Endothelial cell of umbilical vein (primary cell): ENCODE results near the gene NSUN7. TPM values are rescaled to one million over a fixed set of nuclear protein-coding genes. Genes with fewer than 3 reads are reported as not detected.

Experiments
- BruUV-seq: library from RNA; stranded (reverse); fragments of 400-500 nt; replicated peaks from 2 replicates; lab custom pipeline; 2021; lab: Mats Ljungman, UMichigan
- CTCF ChIA-PET: fragments of 300-600, 350-600 bp; sonication (Branson Sonifier 250); formaldehyde crosslinking; loops from one replicate; lab custom pipeline; 2021; ENCODE audit warnings: antibody characterized with exemption, inconsistent platforms; lab: Charles Lee
- POLR2A ChIA-PET: fragments of 300-600, 350-600 bp; sonication (Branson Sonifier 250); formaldehyde crosslinking; loops from one replicate; lab custom pipeline; 2021; ENCODE audit warnings: antibody characterized with exemption, inconsistent platforms; lab: Charles Lee
- DNase-seq: peaks from one replicate; pipeline ENCODE4 v3.0.0-alpha.2; 2011; ENCODE audit warnings: low read depth, low spot score
- FAIRE-seq: peaks from 2 replicates; lab custom pipeline; 2011; peaks lifted over from hg19 to GRCh38; lab: Jason Lieb, UNC
- H2AFZ ChIP-seq: 2 replicates; pipeline ENCODE4 v1.6.0; 2012; ENCODE audit warnings: low read depth, low read length, control low read depth, inconsistent platforms
- H3K27ac ChIP-seq: 2 replicates; pipeline ENCODE4 v1.5.1; 2011; ENCODE audit warnings: low read depth, mild to moderate bottlenecking, control low read depth, low read length, moderate library complexity; ENCODE audit not compliant: insufficient read depth
- H3K27me3 ChIP-seq, 2 experiments: 2 replicates each; pipeline versions ENCODE4 v1.6.0 to v1.6.1; 2011; ENCODE audit warnings: low read length in 2 of 2, mixed read lengths in 1 of 2; ENCODE audit not compliant: control insufficient read depth in 2 of 2, insufficient read depth in 2 of 2
- H3K36me3 ChIP-seq, 2 experiments: 2 replicates in 1 of 2; 3 replicates in 1 of 2; pipeline ENCODE4 v1.5.1; 2011; ENCODE audit warnings: low read length in 2 of 2, mild to moderate bottlenecking in 1 of 2, moderate library complexity in 1 of 2; ENCODE audit not compliant: control insufficient read depth in 2 of 2, insufficient read depth in 2 of 2; ENCODE audit errors: extremely low read depth in 1 of 2
- H3K4me1 ChIP-seq: 3 replicates; pipeline ENCODE4 v1.5.1; 2011; ENCODE audit warnings: mild to moderate bottlenecking, low read length; ENCODE audit not compliant: control insufficient read depth, insufficient read depth; ENCODE audit errors: extremely low read depth
- H3K4me2 ChIP-seq: 2 replicates; pipeline ENCODE4 v1.6.1; 2011; ENCODE audit warnings: low read length, control low read depth, mixed read lengths; ENCODE audit not compliant: insufficient read depth
- H3K4me3 ChIP-seq, 3 experiments: fragments of 200-600 bp in 1 of 3; sonication (generic), shearing (Covaris generic) in 1 of 3; replicated peaks in 1 of 3; 2 replicates each; pipeline ENCODE4 v1.5.1; 2011 to 2016; ENCODE audit warnings: control low read depth in 3 of 3, low read length in 3 of 3, mild to moderate bottlenecking in 2 of 3, inconsistent platforms in 1 of 3, low read depth in 1 of 3, moderate library complexity in 1 of 3; ENCODE audit not compliant: insufficient read depth in 1 of 3
- H3K79me2 ChIP-seq: 2 replicates; pipeline ENCODE4 v1.6.0; 2012; ENCODE audit warnings: low read length, inconsistent platforms; ENCODE audit not compliant: control insufficient read depth, insufficient read depth
- H3K9ac ChIP-seq: replicated peaks from 2 replicates; pipeline ENCODE3; 2011; ENCODE audit warnings: low read length, control low read depth; ENCODE audit not compliant: insufficient read depth; ENCODE audit errors: extremely low read depth
- H3K9me1 ChIP-seq: replicated peaks from 3 replicates; pipeline ENCODE4 v1.6.0; 2011; ENCODE audit warnings: mild to moderate bottlenecking, low read length; ENCODE audit not compliant: control insufficient read depth, insufficient read depth; ENCODE audit errors: extremely low read depth
- H3K9me3 ChIP-seq: replicated peaks from 2 replicates; pipeline ENCODE4 v1.5.1; 2012; ENCODE audit warnings: low read length, inconsistent platforms; ENCODE audit not compliant: control insufficient read depth, insufficient read depth
- H4K20me1 ChIP-seq: replicated peaks from 2 replicates; pipeline ENCODE3; 2011; ENCODE audit warnings: mild to moderate bottlenecking, low read length; ENCODE audit not compliant: control insufficient read depth, insufficient read depth; ENCODE audit errors: extremely low read depth
- EZH2 ChIP-seq: IDR thresholded peaks from 2 replicates; pipeline ENCODE4 v1.6.1; 2012; ENCODE audit warnings: borderline replicate concordance, low read depth, mild to moderate bottlenecking, moderate library complexity, low read length, inconsistent platforms; ENCODE audit not compliant: severe bottlenecking
- FOS ChIP-seq: IDR thresholded peaks from 2 replicates; pipeline ENCODE4 v1.6.1; 2011; ENCODE audit warnings: mild to moderate bottlenecking, low read length, moderate library complexity, borderline replicate concordance; ENCODE audit not compliant: insufficient read depth
- GATA2 ChIP-seq: IDR thresholded peaks from 2 replicates; pipeline ENCODE4 v1.7.0; 2011; ENCODE audit warnings: low read depth, mild to moderate bottlenecking, moderate library complexity, mixed read lengths, low read length; ENCODE audit not compliant: insufficient read length, insufficient read depth
- JUN ChIP-seq: IDR thresholded peaks from 2 replicates; pipeline ENCODE4 v1.6.1; 2011; ENCODE audit warnings: borderline replicate concordance, low read depth; ENCODE audit not compliant: insufficient read length, insufficient read depth
- MYC ChIP-seq: IDR thresholded peaks from one replicate; pipeline ENCODE4 v1.6.1; 2011; ENCODE audit warnings: mild to moderate bottlenecking, low read depth, low read length
- POLR2A ChIP-seq: IDR thresholded peaks from 2 replicates; pipeline ENCODE4 v1.6.1; 2012; ENCODE audit warnings: low read depth, mild to moderate bottlenecking, control low read depth, low read length
- POLR2AphosphoS5 ChIP-seq: IDR thresholded peaks from 2 replicates; pipeline ENCODE4 v1.6.1; 2012; ENCODE audit warnings: low read depth, mild to moderate bottlenecking, control low read depth, low read length, moderate library complexity; ENCODE audit not compliant: insufficient read depth
- dilution Hi-C: fragments of 300-500 bp; cut with MboI; formaldehyde crosslinking; loops from one replicate; pipeline ENCODE4 v1.15.0; 2019; ENCODE audit warnings: low sequenced_read_pairs; ENCODE audit not compliant: extremely low pct_ligation_motif_present
- intact Hi-C: fragments of 100-400 bp; cut with micrococcal nuclease; formaldehyde crosslinking; loops from one replicate; pipeline ENCODE4 v1.10.0; 2022
- polyA plus RNA-seq, 4 experiments: library from polyadenylated mRNA; depleted of rRNA in 3 of 4; stranded (reverse) in 3 of 4; unstranded in 1 of 4; fragments of >200 nt; gene quantifications; 2 replicates each; pipeline versions ENCODE4 v1.2.1 to v1.2.3, GENCODE V29; 2011 to 2012; ENCODE audit warnings: missing spikeins in 1 of 4
- total RNA-seq: library from RNA; stranded (reverse); gene quantifications from 2 replicates; pipeline ENCODE4 v1.2.3, GENCODE V29; 2021
- TF ChIP-seq, protein P1 (sequence below): IDR thresholded peaks from 2 replicates; pipeline ENCODE4 v1.6.1; 2011; ENCODE audit not compliant: insufficient read depth, insufficient read length
- TF ChIP-seq, protein P2 (sequence below), 2 donors: IDR thresholded peaks; 1 replicate in 1 of 2; 2 replicates in 1 of 2; pipeline ENCODE4 v1.5.1; 2011; ENCODE audit warnings: low read length in 2 of 2, mild to moderate bottlenecking in 2 of 2, moderate library complexity in 2 of 2, control low read depth in 1 of 2, inconsistent platforms in 1 of 2, low read depth in 1 of 2; ENCODE audit not compliant: insufficient read depth in 1 of 2; ENCODE audit errors: extremely low read depth in 1 of 2

The NSUN7 gene
- total and polyA plus RNA-seq, 2 donors (not counting 3 experiments of a cell fraction or from before 2014, with no cell fraction given): 0.03 to 0.20 TPM

DNA sequence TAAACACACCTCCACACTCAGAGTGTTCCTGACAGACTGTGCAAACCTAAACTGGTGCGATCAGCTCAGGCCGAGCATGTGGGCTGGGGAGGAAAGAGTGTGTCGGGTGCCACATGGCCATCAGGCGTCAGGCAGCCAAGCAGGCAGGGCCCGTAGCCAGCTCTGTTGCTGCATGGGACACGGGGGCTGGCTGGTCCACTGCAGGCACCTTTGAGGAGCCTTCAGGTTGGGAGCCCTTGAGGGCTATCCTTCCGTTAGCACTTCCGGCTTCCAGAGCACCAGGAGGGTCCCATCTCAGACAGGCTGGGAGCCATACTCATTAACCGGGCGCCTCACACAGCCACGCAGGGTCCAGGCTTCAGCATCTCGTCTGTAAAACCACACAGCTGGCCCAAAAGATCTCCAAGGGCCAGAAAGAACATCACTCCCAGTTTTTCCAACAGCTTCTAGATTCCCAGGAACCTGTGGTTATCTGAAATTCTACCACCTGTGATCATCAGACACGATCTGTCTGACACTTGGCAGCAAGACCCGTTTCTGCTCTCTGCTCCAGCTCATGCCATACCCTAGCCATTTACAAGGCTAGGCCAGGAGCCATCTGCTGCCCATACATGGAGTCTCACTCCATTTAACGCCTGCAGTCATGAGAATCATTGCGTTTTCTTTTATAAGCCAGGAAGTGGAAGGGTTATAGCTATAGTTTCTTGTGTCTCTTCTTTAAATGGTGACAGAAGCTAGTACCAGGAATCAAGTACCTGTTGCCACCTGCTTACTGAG is 87.5 kb downstream of the NSUN7 start:
- dilution Hi-C loops: no loop called here

More for the DNA sequence above, 87.5 kb downstream of the NSUN7 start:
- Histone ChIP-seq H3K36me3 (peaks cover 2 to 17% of the 10 kb centered on the region in 2 experiments), H3K9ac (no peak overlapping the region), H3K9me1 (no peaks in the 10 kb centered on the region), H3K27me3 (no peaks in the 10 kb centered on the region), H3K27ac (no peak overlapping the region), H4K20me1 (no peaks in the 10 kb centered on the region), H3K9me3 (no peaks in the 10 kb centered on the region), H3K79me2 (peaks cover 2% of the 10 kb centered on the region), H2AFZ (no peak overlapping the region), H3K4me1 (peaks cover 4% of the 10 kb centered on the region), H3K4me2 (no peak overlapping the region), H3K4me3 (no peak overlapping the region)
- BruUV-seq: no TSS peak
- POLR2A ChIA-PET: no interaction called here
- CTCF ChIA-PET: no interaction called here
- TF ChIP-seq JUN (no peak), FOS (no peak), POLR2AphosphoS5 (no peak), EZH2 (no peak), MYC (no peak), POLR2A (no peak), GATA2 (no peak)
- TF ChIP-seq, protein P1, sequence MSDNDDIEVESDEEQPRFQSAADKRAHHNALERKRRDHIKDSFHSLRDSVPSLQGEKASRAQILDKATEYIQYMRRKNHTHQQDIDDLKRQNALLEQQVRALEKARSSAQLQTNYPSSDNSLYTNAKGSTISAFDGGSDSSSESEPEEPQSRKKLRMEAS: no peak
- TF ChIP-seq, protein P2, sequence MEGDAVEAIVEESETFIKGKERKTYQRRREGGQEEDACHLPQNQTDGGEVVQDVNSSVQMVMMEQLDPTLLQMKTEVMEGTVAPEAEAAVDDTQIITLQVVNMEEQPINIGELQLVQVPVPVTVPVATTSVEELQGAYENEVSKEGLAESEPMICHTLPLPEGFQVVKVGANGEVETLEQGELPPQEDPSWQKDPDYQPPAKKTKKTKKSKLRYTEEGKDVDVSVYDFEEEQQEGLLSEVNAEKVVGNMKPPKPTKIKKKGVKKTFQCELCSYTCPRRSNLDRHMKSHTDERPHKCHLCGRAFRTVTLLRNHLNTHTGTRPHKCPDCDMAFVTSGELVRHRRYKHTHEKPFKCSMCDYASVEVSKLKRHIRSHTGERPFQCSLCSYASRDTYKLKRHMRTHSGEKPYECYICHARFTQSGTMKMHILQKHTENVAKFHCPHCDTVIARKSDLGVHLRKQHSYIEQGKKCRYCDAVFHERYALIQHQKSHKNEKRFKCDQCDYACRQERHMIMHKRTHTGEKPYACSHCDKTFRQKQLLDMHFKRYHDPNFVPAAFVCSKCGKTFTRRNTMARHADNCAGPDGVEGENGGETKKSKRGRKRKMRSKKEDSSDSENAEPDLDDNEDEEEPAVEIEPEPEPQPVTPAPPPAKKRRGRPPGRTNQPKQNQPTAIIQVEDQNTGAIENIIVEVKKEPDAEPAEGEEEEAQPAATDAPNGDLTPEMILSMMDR (IDR thresholded peaks at IDR 0.05; ENCODE audit: extremely low read depth in 1 of 2, insufficient read depth in 1 of 2, low read depth in 1 of 2, low read length in 2 of 2): no peak
- intact Hi-C loops: no loop called here
- FAIRE-seq (no peak), DNase-seq (no peak)
